ENCODE data around the gene CTR9.

Gene CTR9

GRCh38 chr11:10805741-10806140, 54.7 kb downstream of the CTR9 start:
- Histone ChIP-seq H3K36me3 (ENCODE audit: insufficient read depth, insufficient read length, low read length) (peaks cover 74% of the 10 kb centered on the region), H3K4me3 (ENCODE audit: insufficient read length, low read depth) (no peak overlapping the region), H3K9ac (ENCODE audit: insufficient read length, low read depth) (no peak overlapping the region), H3K9me3 (ENCODE audit: insufficient read depth, low read length) (no peaks in the 10 kb centered on the region), H3K27me3 (ENCODE audit: insufficient read depth, insufficient read length) (no peaks in the 10 kb centered on the region), H3K4me1 (ENCODE audit: insufficient read depth, insufficient read length) (no peaks in the 10 kb centered on the region)
- TF ChIP-seq ZNF274 (IDR thresholded peaks at IDR 0.05; ENCODE audit: low read depth, low read length) (no peak), SUZ12 (IDR thresholded peaks at IDR 0.05; ENCODE audit: extremely low read depth, insufficient read depth, insufficient read length) (no peak), YY1 (IDR thresholded peaks at IDR 0.05; ENCODE audit: insufficient read depth, insufficient read length) (no peak)
- DNase-seq (ENCODE audit: low read depth, low spot score), result no peak

GRCh38 chr11:10806206-10806605, 55.2 kb downstream of the CTR9 start:
- Histone ChIP-seq H3K36me3 (ENCODE audit: insufficient read depth, insufficient read length, low read length) (peaks cover 70% of the 10 kb centered on the region), H3K9me3 (ENCODE audit: insufficient read depth, low read length) (no peaks in the 10 kb centered on the region), H3K27me3 (ENCODE audit: insufficient read depth, insufficient read length) (no peaks in the 10 kb centered on the region), H3K4me3 (ENCODE audit: insufficient read length, low read depth) (peak overlapping the region; percentile 99), H3K4me1 (ENCODE audit: insufficient read depth, insufficient read length) (no peaks in the 10 kb centered on the region), H3K9ac (ENCODE audit: insufficient read length, low read depth) (no peak overlapping the region)
- DNase-seq (ENCODE audit: low read depth, low spot score), result no peak
- TF ChIP-seq ZNF274 (IDR thresholded peaks at IDR 0.05; ENCODE audit: low read depth, low read length), result no peak
- TF ChIP-seq YY1 (IDR thresholded peaks at IDR 0.05; ENCODE audit: insufficient read depth, insufficient read length), result no peak
- TF ChIP-seq SUZ12 (IDR thresholded peaks at IDR 0.05; ENCODE audit: extremely low read depth, insufficient read depth, insufficient read length), result no peak

GRCh38 chr11:10807493-10808234, 56.6 kb downstream of the CTR9 start:
- TF ChIP-seq SUZ12 (IDR thresholded peaks at IDR 0.05; ENCODE audit: extremely low read depth, insufficient read depth, insufficient read length) (no peak), YY1 (IDR thresholded peaks at IDR 0.05; ENCODE audit: insufficient read depth, insufficient read length) (no peak), ZNF274 (IDR thresholded peaks at IDR 0.05; ENCODE audit: low read depth, low read length) (no peak)
- no peak for DNase-seq (ENCODE audit: low read depth, low spot score)
- peak overlapping the region; percentile 99 for H3K9ac ChIP-seq (ENCODE audit: insufficient read length, low read depth)
- no peaks in the 10 kb centered on the region for H3K27me3 ChIP-seq (ENCODE audit: insufficient read depth, insufficient read length)
- H3K36me3 ChIP-seq (ENCODE audit: insufficient read depth, insufficient read length, low read length), result peaks cover 56% of the 10 kb centered on the region
- peak overlapping the region; percentile 99 for H3K4me3 ChIP-seq (ENCODE audit: insufficient read length, low read depth)
- no peaks in the 10 kb centered on the region for H3K9me3 ChIP-seq (ENCODE audit: insufficient read depth, low read length)
- H3K4me1 ChIP-seq (ENCODE audit: insufficient read depth, insufficient read length), result no peaks in the 10 kb centered on the region

- H3K9ac ChIP-seq (ENCODE audit: insufficient read length, low read depth), result peak overlapping the region; percentile 99
- peaks cover 50% of the 10 kb centered on the region for H3K36me3 ChIP-seq (ENCODE audit: insufficient read depth, insufficient read length, low read length)
- TF ChIP-seq ZNF274 (IDR thresholded peaks at IDR 0.05; ENCODE audit: low read depth, low read length) (no peak), YY1 (IDR thresholded peaks at IDR 0.05; ENCODE audit: insufficient read depth, insufficient read length) (no peak), SUZ12 (IDR thresholded peaks at IDR 0.05; ENCODE audit: extremely low read depth, insufficient read depth, insufficient read length) (no peak)
- no peaks in the 10 kb centered on the region for H3K27me3 ChIP-seq (ENCODE audit: insufficient read depth, insufficient read length)
- H3K4me3 ChIP-seq (ENCODE audit: insufficient read length, low read depth), result peak overlapping the region; percentile 99
- H3K9me3 ChIP-seq (ENCODE audit: insufficient read depth, low read length), result no peaks in the 10 kb centered on the region
- no peak for DNase-seq (ENCODE audit: low read depth, low spot score)
- no peaks in the 10 kb centered on the region for H3K4me1 ChIP-seq (ENCODE audit: insufficient read depth, insufficient read length)
Observed at GRCh38 chr11:10808235-10808552, 57.1 kb downstream of the CTR9 start.

GRCh38 chr11:10808553-10809372, 57.7 kb downstream of the CTR9 start, which contains the start of gene EIF4G2:
EIF4G2 (minus strand) TSS chr11:10808926.
- H3K4me1 ChIP-seq (ENCODE audit: insufficient read depth, insufficient read length), result no peaks in the 10 kb centered on the region
- DNase-seq (ENCODE audit: low read depth, low spot score), result peak; percentile 87
- H3K9me3 ChIP-seq (ENCODE audit: insufficient read depth, low read length), result no peaks in the 10 kb centered on the region
- H3K36me3 ChIP-seq (ENCODE audit: insufficient read depth, insufficient read length, low read length), result peaks cover 45% of the 10 kb centered on the region
- H3K9ac ChIP-seq (ENCODE audit: insufficient read length, low read depth), result peak within 1 kb of the TSS; percentile 99
- H3K4me3 ChIP-seq (ENCODE audit: insufficient read length, low read depth), result peak within 1 kb of the TSS; percentile 99
- H3K27me3 ChIP-seq (ENCODE audit: insufficient read depth, insufficient read length), result no peaks in the 10 kb centered on the region
- peak; percentile 91 for TF ChIP-seq YY1 (IDR thresholded peaks at IDR 0.05; ENCODE audit: insufficient read depth, insufficient read length)
- no peak for TF ChIP-seq SUZ12 (IDR thresholded peaks at IDR 0.05; ENCODE audit: extremely low read depth, insufficient read depth, insufficient read length)

- Histone ChIP-seq H3K36me3 (ENCODE audit: insufficient read depth, insufficient read length, low read length) (peaks cover 37% of the 10 kb centered on the region), H3K4me3 (ENCODE audit: insufficient read length, low read depth) (peak overlapping the region; percentile 36), H3K9ac (ENCODE audit: insufficient read length, low read depth) (peak overlapping the region; percentile 76), H3K9me3 (ENCODE audit: insufficient read depth, low read length) (no peaks in the 10 kb centered on the region), H3K4me1 (ENCODE audit: insufficient read depth, insufficient read length) (no peaks in the 10 kb centered on the region), H3K27me3 (ENCODE audit: insufficient read depth, insufficient read length) (no peaks in the 10 kb centered on the region)
- no peak for TF ChIP-seq ZNF274 (IDR thresholded peaks at IDR 0.05; ENCODE audit: low read depth, low read length)
- no peak for TF ChIP-seq SUZ12 (IDR thresholded peaks at IDR 0.05; ENCODE audit: extremely low read depth, insufficient read depth, insufficient read length)
- no peak for TF ChIP-seq YY1 (IDR thresholded peaks at IDR 0.05; ENCODE audit: insufficient read depth, insufficient read length)
- DNase-seq (ENCODE audit: low read depth, low spot score), result peak; percentile 50
Observed at GRCh38 chr11:10809373-10810160, 58.5 kb downstream of the CTR9 start.
